Fibroblast of lung (primary cell): ENCODE results near the gene NDUFV1. TPM values are rescaled to one million over a fixed set of nuclear protein-coding genes. Genes with fewer than 3 reads are reported as not detected.

Source experiments
- DNase-seq, 2 donors: peaks; one replicate each; pipeline versions ENCODE4 v3.0.0 to v3.0.0-alpha.2; 2010; ENCODE audit warnings: low read depth in 2 of 2
- H2AFZ ChIP-seq: 2 replicates; pipeline ENCODE4 v1.5.1; 2012; ENCODE audit warnings: low read length, control low read depth, inconsistent platforms
- H3K27ac ChIP-seq: 2 replicates; pipeline ENCODE4 v1.5.1; 2011; ENCODE audit warnings: low read length, control low read depth; ENCODE audit not compliant: insufficient read depth
- H3K27me3 ChIP-seq: 2 replicates; pipeline ENCODE4 v1.5.1; 2011; ENCODE audit warnings: mild to moderate bottlenecking, low read length; ENCODE audit not compliant: control insufficient read depth, insufficient read depth
- H3K36me3 ChIP-seq: 2 replicates; pipeline ENCODE4 v1.5.1; 2011; ENCODE audit warnings: low read length; ENCODE audit not compliant: control insufficient read depth, insufficient read depth
- H3K4me1 ChIP-seq: 2 replicates; pipeline ENCODE4 v1.5.1; 2011; ENCODE audit warnings: low read length; ENCODE audit not compliant: control insufficient read depth, insufficient read depth; ENCODE audit errors: extremely low read depth
- H3K4me2 ChIP-seq: 2 replicates; pipeline ENCODE4 v1.5.1; 2011; ENCODE audit warnings: low read length, control low read depth; ENCODE audit not compliant: insufficient read depth; ENCODE audit errors: extremely low read depth
- H3K4me3 ChIP-seq, 4 experiments: fragments of 200-600 bp in 1 of 4; sonication (generic) in 1 of 4; replicated peaks in 1 of 4; 2 replicates each; pipeline ENCODE4 v1.5.1; 2011 to 2016; ENCODE audit warnings: low read length in 4 of 4, low read depth in 3 of 4, mild to moderate bottlenecking in 3 of 4, control low read depth in 2 of 4, inconsistent platforms in 1 of 4, mixed read lengths in 1 of 4; ENCODE audit not compliant: insufficient read depth in 1 of 4; ENCODE audit errors: control extremely low read depth in 1 of 4
- H3K79me2 ChIP-seq: 2 replicates; pipeline ENCODE4 v1.5.1; 2012; ENCODE audit warnings: mild to moderate bottlenecking, low read length, inconsistent platforms; ENCODE audit not compliant: control insufficient read depth, insufficient read depth
- H3K9ac ChIP-seq: 2 replicates; pipeline ENCODE4 v1.5.1; 2011; ENCODE audit warnings: mild to moderate bottlenecking, low read length, control low read depth; ENCODE audit not compliant: insufficient read depth
- H3K9me3 ChIP-seq: 2 replicates; pipeline ENCODE4 v1.5.1; 2012; ENCODE audit warnings: low read depth, low read length; ENCODE audit not compliant: control insufficient read depth, insufficient read depth
- H4K20me1 ChIP-seq: 2 replicates; pipeline ENCODE4 v1.5.1; 2011; ENCODE audit warnings: low read length; ENCODE audit not compliant: control insufficient read depth, insufficient read depth; ENCODE audit errors: extremely low read depth
- EZH2 ChIP-seq: IDR thresholded peaks from 2 replicates; pipeline ENCODE4 v1.5.1; 2012; ENCODE audit warnings: low read length, control low read depth, mild to moderate bottlenecking; ENCODE audit errors: missing control alignments
- polyA plus RNA-seq, 2 donors: library from polyadenylated mRNA; depleted of rRNA in 1 of 2; stranded (reverse) in 1 of 2; unstranded in 1 of 2; fragments of >200 nt; gene quantifications; 2 replicates each; pipeline ENCODE4 v1.2.1, GENCODE V29; 2011 to 2012; ENCODE audit warnings: missing spikeins in 1 of 2
- total RNA-seq: library from RNA; depleted of rRNA; stranded (reverse); fragments of >200 nt; gene quantifications from 2 replicates; pipeline ENCODE4 v1.2.1, GENCODE V29; 2014
- TF ChIP-seq, protein P1 (sequence below), 2 donors: IDR thresholded peaks in 1 of 2; conservative IDR thresholded peaks in 1 of 2; 1 replicate in 1 of 2; 2 replicates in 1 of 2; pipeline ENCODE4 v1.5.1; 2011 to 2012; ENCODE audit warnings: low read length in 2 of 2, control low read depth in 1 of 2, inconsistent platforms in 1 of 2, low read depth in 1 of 2, mild to moderate bottlenecking in 1 of 2

The NDUFV1 gene
- total and polyA plus RNA-seq, 2 donors (not counting 1 experiment from before 2014, with no cell fraction given) = 64.9 to 171 TPM

DNA sequence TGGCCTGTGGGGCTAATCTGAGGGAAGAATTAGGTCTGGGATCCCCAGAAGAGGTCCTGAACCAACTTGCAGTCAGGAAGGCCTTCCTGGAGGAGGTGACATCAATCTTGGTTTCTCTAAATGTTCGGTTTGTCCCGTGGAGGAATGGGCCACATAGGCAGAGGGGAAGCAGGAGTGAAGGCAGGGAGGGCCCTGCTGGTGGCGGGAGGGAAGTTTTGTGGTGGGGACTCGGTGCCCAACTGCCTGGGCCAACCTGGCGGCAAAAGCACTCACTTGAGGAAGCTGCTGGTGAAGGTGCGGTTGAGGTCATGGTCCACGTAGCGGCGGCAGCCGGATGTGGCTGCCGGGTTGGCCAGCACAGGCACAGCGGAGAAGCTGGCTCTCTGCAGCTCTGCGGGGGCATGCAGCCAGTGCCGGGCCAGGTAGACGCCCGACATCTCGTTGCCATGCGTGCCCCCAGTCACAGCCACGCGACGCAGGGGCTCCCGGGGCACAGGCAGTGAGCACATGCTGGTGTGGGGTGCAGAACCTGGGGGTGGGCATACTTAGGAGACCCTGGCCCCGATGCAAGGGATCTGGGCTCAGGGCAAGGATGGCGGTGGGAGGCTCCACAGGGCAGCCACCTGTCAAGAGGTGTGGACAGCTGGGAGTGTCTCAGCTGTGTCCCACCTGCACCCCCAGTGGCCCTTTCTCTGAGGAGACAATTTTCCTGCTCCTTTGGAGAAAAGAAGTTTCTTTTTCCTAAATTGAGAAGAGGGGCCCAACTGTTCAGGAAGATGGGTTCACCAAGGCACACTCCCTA lies 40.0 kb downstream of the NDUFV1 start:
- no peaks in the 10 kb centered on the region for H3K79me2 ChIP-seq
- H4K20me1 ChIP-seq = no peaks in the 10 kb centered on the region
- H3K9me3 ChIP-seq = no peaks in the 10 kb centered on the region
- H3K4me3 ChIP-seq = no peak overlapping the region
- H2AFZ ChIP-seq = no peak overlapping the region
- no peak for DNase-seq
- no peak overlapping the region for H3K4me2 ChIP-seq
- no peaks in the 10 kb centered on the region for H3K4me1 ChIP-seq
- no peaks in the 10 kb centered on the region for H3K27me3 ChIP-seq
- H3K27ac ChIP-seq = no peak overlapping the region
- no peaks in the 10 kb centered on the region for H3K36me3 ChIP-seq
- no peak for TF ChIP-seq EZH2
- TF ChIP-seq, protein P1, sequence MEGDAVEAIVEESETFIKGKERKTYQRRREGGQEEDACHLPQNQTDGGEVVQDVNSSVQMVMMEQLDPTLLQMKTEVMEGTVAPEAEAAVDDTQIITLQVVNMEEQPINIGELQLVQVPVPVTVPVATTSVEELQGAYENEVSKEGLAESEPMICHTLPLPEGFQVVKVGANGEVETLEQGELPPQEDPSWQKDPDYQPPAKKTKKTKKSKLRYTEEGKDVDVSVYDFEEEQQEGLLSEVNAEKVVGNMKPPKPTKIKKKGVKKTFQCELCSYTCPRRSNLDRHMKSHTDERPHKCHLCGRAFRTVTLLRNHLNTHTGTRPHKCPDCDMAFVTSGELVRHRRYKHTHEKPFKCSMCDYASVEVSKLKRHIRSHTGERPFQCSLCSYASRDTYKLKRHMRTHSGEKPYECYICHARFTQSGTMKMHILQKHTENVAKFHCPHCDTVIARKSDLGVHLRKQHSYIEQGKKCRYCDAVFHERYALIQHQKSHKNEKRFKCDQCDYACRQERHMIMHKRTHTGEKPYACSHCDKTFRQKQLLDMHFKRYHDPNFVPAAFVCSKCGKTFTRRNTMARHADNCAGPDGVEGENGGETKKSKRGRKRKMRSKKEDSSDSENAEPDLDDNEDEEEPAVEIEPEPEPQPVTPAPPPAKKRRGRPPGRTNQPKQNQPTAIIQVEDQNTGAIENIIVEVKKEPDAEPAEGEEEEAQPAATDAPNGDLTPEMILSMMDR (conservative IDR thresholded peaks at IDR 0.05 in 1 of 2, IDR thresholded peaks at IDR 0.05 in 1 of 2; ENCODE audit: low read depth in 1 of 2, low read length in 2 of 2) = no peak
- no peak overlapping the region for H3K9ac ChIP-seq

DNA sequence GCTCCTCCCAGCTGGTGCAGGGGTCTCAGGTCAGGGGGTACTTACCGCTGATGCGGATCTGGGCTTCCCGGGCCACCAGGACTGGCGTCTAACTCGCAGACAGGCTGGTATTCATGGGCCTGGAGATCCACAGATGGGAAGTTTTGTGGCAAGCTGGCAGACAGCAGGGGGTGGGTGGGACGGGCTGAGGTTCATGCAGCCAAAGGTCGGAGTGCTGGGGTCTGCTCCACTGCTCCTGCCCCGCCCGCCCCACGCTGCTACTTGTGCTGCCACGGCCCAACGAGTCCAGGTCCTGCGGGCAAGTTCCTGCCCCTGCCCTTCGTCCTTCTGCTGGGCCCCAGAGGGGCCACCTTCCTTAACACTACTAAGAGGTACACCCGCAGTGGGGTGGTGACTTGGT lies 40.7 kb downstream of the NDUFV1 start:
- no peaks in the 10 kb centered on the region for H3K79me2 ChIP-seq
- no peaks in the 10 kb centered on the region for H4K20me1 ChIP-seq
- H3K36me3 ChIP-seq = no peaks in the 10 kb centered on the region
- no peak overlapping the region for H3K4me3 ChIP-seq
- no peak overlapping the region for H3K4me2 ChIP-seq
- no peak for DNase-seq
- H2AFZ ChIP-seq = no peak overlapping the region
- no peaks in the 10 kb centered on the region for H3K27me3 ChIP-seq
- no peaks in the 10 kb centered on the region for H3K4me1 ChIP-seq
- no peak for TF ChIP-seq EZH2
- TF ChIP-seq, protein P1 (conservative IDR thresholded peaks at IDR 0.05 in 1 of 2, IDR thresholded peaks at IDR 0.05 in 1 of 2; ENCODE audit: low read depth in 1 of 2, low read length in 2 of 2) = no peak
- no peak overlapping the region for H3K9ac ChIP-seq
- H3K27ac ChIP-seq = no peak overlapping the region
- no peaks in the 10 kb centered on the region for H3K9me3 ChIP-seq

DNA sequence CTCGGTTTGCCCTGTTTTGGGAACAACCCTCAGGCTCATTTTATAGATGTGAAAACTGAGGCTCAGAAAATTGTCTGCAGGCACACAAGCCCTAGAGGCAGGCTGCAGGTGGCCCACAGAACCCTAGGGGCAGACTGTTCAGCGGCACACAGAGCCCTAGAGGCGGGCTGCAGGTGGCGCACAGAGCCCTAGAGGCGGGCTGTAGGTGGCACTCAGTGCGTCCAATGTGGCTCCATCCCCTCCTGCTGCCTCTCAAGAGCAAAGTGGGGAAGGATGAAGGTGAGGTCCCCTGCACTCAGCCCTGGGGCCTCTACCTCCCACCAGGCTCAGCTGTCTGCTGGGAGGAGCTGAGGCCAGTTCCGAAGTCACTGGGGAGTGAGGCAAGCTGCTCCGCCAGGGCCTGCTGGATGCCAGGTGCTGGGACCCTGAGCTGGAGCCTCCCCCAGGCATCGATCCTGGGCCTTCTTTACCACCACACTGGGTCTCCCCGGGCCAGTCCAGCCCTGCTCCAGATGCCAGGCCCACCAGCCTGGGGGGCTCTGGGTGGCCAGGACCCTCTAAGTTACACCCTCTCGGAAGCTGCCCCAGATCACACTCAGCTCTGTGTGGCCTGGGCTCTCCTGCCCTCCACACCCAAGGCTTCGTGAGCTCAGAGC lies 41.5 kb downstream of the NDUFV1 start:
- H3K27ac ChIP-seq = no peak overlapping the region
- no peaks in the 10 kb centered on the region for H3K79me2 ChIP-seq
- no peak overlapping the region for H3K9ac ChIP-seq
- DNase-seq = no peak
- no peak overlapping the region for H3K4me3 ChIP-seq
- TF ChIP-seq EZH2 = no peak
- TF ChIP-seq, protein P1 (conservative IDR thresholded peaks at IDR 0.05 in 1 of 2, IDR thresholded peaks at IDR 0.05 in 1 of 2; ENCODE audit: low read depth in 1 of 2, low read length in 2 of 2) = peak in 1 of 2 donors; percentile 8
- no peak overlapping the region for H2AFZ ChIP-seq
- no peaks in the 10 kb centered on the region for H4K20me1 ChIP-seq
- H3K36me3 ChIP-seq = no peaks in the 10 kb centered on the region
- no peaks in the 10 kb centered on the region for H3K9me3 ChIP-seq
- H3K27me3 ChIP-seq = no peaks in the 10 kb centered on the region
- no peak overlapping the region for H3K4me2 ChIP-seq
- no peaks in the 10 kb centered on the region for H3K4me1 ChIP-seq
